MM.1S (cell line): ENCODE results near the gene DNER.

Source experiments
- EZH2 ChIP-seq: fragments of 300-600 bp; sonication (generic); optimal IDR thresholded peaks from 2 replicates; pipeline ENCODE3; 2017; ENCODE audit warnings: low read depth, mild to moderate bottlenecking, antibody characterized with exemption, low read length, mixed read lengths
- EZH2phosphoT487 ChIP-seq: fragments of 300-600 bp; sonication (generic); IDR thresholded peaks from 2 replicates; pipeline ENCODE4 v1.6.1; 2018; ENCODE audit warnings: antibody characterized with exemption, low read length
- TF ChIP-seq, protein P1 (sequence below): fragments of 300-600 bp; sonication (generic); IDR thresholded peaks from 2 replicates; pipeline ENCODE4 v1.5.1; 2016; ENCODE audit warnings: antibody characterized with exemption, low read length, mixed read lengths

DNA sequence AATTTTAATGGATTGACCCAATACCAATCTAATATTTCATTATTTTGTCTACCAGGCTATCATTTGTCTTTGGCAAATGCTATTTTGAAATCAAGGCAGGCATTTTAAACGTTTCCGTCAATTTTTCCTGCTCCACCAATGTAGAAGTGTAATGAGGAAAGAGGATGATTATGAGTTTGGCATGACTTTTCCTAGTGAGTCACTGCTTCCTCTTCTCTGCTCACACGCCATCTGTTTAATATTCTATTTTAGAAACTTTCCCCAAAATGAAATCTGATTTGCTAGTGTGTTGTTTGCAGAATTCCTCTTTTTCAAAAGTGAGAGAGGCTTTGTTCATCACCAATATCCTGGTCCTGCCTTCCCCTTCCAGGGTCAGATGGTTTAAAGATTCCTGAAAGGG is 400.8 kb downstream of the DNER start:
- TF ChIP-seq, protein P1, sequence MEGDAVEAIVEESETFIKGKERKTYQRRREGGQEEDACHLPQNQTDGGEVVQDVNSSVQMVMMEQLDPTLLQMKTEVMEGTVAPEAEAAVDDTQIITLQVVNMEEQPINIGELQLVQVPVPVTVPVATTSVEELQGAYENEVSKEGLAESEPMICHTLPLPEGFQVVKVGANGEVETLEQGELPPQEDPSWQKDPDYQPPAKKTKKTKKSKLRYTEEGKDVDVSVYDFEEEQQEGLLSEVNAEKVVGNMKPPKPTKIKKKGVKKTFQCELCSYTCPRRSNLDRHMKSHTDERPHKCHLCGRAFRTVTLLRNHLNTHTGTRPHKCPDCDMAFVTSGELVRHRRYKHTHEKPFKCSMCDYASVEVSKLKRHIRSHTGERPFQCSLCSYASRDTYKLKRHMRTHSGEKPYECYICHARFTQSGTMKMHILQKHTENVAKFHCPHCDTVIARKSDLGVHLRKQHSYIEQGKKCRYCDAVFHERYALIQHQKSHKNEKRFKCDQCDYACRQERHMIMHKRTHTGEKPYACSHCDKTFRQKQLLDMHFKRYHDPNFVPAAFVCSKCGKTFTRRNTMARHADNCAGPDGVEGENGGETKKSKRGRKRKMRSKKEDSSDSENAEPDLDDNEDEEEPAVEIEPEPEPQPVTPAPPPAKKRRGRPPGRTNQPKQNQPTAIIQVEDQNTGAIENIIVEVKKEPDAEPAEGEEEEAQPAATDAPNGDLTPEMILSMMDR = no peak
- TF ChIP-seq EZH2 (no peak), EZH2phosphoT487 (no peak)
